Measurements from ENCODE around the gene ZNF732. TPM values are rescaled to one million over a fixed set of nuclear protein-coding genes. Genes with fewer than 3 reads are reported as not detected.

Gene ZNF732
- total RNA-seq, 1 experiment from 2014 or later: not detected

DNA sequence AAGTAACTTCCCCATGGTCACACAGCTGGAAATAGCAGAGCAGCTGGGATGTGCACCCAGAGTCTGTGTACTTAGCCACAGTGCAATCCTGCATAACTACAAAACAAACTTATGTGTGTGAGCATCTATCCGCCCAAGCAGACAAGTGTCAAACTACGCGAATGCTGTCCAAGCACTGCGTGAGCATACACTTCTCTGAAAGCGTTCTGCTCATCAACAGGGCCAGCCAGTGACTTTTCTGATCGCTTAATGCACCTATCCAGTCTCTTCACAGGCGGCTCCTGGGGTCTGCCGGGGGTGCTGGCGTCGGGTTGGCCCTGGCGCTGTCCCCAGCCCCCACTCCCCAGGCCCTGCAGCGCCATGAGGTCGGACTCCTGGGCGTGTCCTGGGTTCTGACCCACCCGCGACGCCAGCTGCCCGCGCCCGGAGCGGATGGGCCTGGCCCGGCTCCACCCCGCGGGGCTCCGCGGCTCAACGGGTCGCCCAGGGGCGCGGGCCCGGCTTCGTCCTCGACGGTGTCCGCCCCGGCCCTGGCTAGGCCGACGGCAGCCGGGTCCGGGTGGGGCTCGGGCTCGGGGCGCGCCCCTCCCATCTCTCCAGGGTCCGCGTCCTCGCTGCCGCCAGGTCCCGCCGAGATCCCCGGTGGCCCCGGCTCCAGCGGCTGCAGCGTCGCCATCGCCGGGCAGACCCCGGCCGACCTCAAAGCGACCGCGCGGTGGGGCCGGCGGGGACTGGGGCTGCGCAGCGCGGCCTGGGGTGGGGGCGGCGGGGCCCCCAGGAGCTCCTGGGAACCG, 31.0 kb upstream of the ZNF732 start:
- peak overlapping the region in 1 of 2 experiments; percentile 28; a peak in 1 of 4 replicates for H3K4me3 ChIP-seq (ENCODE audit: low read depth in 2 of 2, low read length in 2 of 2)

DNA sequence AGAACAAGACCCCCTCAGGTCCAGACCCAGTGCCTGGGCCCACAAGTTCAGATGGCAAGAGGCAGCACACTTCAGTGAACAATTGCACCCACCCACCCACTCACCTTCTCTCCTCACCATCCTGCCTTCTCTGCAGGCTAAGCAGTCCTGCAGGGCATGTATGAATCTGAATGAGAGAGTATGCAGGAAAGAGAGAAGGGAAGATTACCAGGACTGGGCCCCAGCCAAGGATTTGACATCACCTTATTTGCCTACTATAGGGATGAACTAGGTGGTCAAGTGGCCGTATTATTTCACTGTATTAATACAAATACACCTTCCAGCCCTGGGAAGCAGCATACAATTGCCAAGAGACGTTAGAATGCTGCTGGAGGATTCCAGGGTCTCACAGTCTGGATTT, 30.2 kb upstream of the ZNF732 start:
- DNase-seq (ENCODE audit: low read depth, low spot score): no peak
- ChIA-PET POLR2A (no interaction called here), CTCF (no interaction called here)
- no TSS peak for BruUV-seq (replicated peaks)
- in situ Hi-C loops (cut with HindIII; ENCODE audit: low pct_unique_long_range_greater_than_20kb, low sequenced_read_pairs): no loop called here
- no peak for ATAC-seq
- Histone ChIP-seq H3K27me3 (ENCODE audit: control insufficient read depth, insufficient read depth, low read length) (no peaks in the 10 kb centered on the region), H3K36me3 (ENCODE audit: control insufficient read depth, insufficient read depth, low read length) (no peaks in the 10 kb centered on the region), H3K27ac (ENCODE audit: low read length) (no peak overlapping the region), H3K4me3 (ENCODE audit: low read depth in 2 of 2, low read length in 2 of 2) (no peak overlapping the region), H3K9me3 (ENCODE audit: control insufficient read depth, insufficient read depth, low read depth, low read length) (no peaks in the 10 kb centered on the region), H3K4me1 (ENCODE audit: control insufficient read depth, insufficient read depth, low read length) (no peaks in the 10 kb centered on the region)
- intact Hi-C loops (cut with micrococcal nuclease; ENCODE audit: unreplicated experiment): no loop called here
- TF ChIP-seq REST (IDR thresholded peaks at IDR 0.05; ENCODE audit: insufficient read depth in 1 of 2, low read depth in 2 of 2, low read length in 1 of 2) (no peak), TCF7L2 (IDR thresholded peaks at IDR 0.05; ENCODE audit: low read depth, low read length) (no peak), SIN3A (IDR thresholded peaks at IDR 0.05; ENCODE audit: borderline replicate concordance, insufficient read depth, low read depth, low read length) (no peak), CTCF (IDR thresholded peaks at IDR 0.05) (no peak), POLR2AphosphoS5 (IDR thresholded peaks at IDR 0.05; ENCODE audit: low read depth, low read length) (no peak)

More for the DNA sequence above, 31.0 kb upstream of the ZNF732 start:
- no peak for TF ChIP-seq TCF7L2 (IDR thresholded peaks at IDR 0.05; ENCODE audit: low read depth, low read length)
- TF ChIP-seq SIN3A (IDR thresholded peaks at IDR 0.05; ENCODE audit: borderline replicate concordance, insufficient read depth, low read depth, low read length): no peak
- no peak for TF ChIP-seq REST (IDR thresholded peaks at IDR 0.05; ENCODE audit: insufficient read depth in 1 of 2, low read depth in 2 of 2, low read length in 1 of 2)
- no peak for TF ChIP-seq POLR2AphosphoS5 (IDR thresholded peaks at IDR 0.05; ENCODE audit: low read depth, low read length)
- no peak for TF ChIP-seq CTCF (IDR thresholded peaks at IDR 0.05)
- intact Hi-C loops (cut with micrococcal nuclease; ENCODE audit: unreplicated experiment) (no loop called here), in situ Hi-C loops (cut with HindIII; ENCODE audit: low pct_unique_long_range_greater_than_20kb, low sequenced_read_pairs) (no loop called here)
- H3K36me3 ChIP-seq (ENCODE audit: control insufficient read depth, insufficient read depth, low read length): no peaks in the 10 kb centered on the region
- H3K27me3 ChIP-seq (ENCODE audit: control insufficient read depth, insufficient read depth, low read length): no peaks in the 10 kb centered on the region
- no peak overlapping the region for H3K27ac ChIP-seq (ENCODE audit: low read length)
- ATAC-seq (no peak), DNase-seq (ENCODE audit: low read depth, low spot score) (no peak)
- ChIA-PET POLR2A (no interaction called here), CTCF (no interaction called here)
- H3K9me3 ChIP-seq (ENCODE audit: control insufficient read depth, insufficient read depth, low read depth, low read length): no peaks in the 10 kb centered on the region
- no peaks in the 10 kb centered on the region for H3K4me1 ChIP-seq (ENCODE audit: control insufficient read depth, insufficient read depth, low read length)
- no TSS peak for BruUV-seq (replicated peaks)
